ENCODE results near the gene ZIC5. TPM values are rescaled to one million over a fixed set of nuclear protein-coding genes. Genes with fewer than 3 reads are reported as not detected.

Gene ZIC5
- total and polyA plus RNA-seq, 2 of the 4 experiments (the other 2 are of a cell fraction): not detected

GRCh38 chr13:99941086-99941485 is 30.5 kb downstream of the ZIC5 start:
- DNase-seq (no peak), ATAC-seq (ENCODE audit: low read depth) (no peak)
- Histone ChIP-seq H3K27ac (ENCODE audit: insufficient read depth, low read length) (no peak overlapping the region), H3K79me1 (ENCODE audit: low read depth in 1 of 2, low read length in 2 of 2) (no peaks in the 10 kb centered on the region), H3K23ac (ENCODE audit: low read depth, low read length) (no peak overlapping the region), H3K9ac (ENCODE audit: low read depth, low read length) (no peak overlapping the region), H2AK5ac (ENCODE audit: low read depth, low read length) (no peak overlapping the region), H3K14ac (replicated peaks; ENCODE audit: low read depth, low read length) (no peak overlapping the region), H3K4ac (ENCODE audit: low read depth, low read length) (no peak overlapping the region), H4K5ac (ENCODE audit: low read depth, low read length) (no peak overlapping the region), H4K20me1 (ENCODE audit: insufficient read depth, low read length) (no peaks in the 10 kb centered on the region; the same call in 1 of the 2 replicates), H2AK9ac (replicated peaks; ENCODE audit: low read depth, low read length, poor library complexity) (no peak overlapping the region), H3K36me3 (ENCODE audit: control insufficient read depth, insufficient read depth, low read length) (no peaks in the 10 kb centered on the region), H2BK5ac (ENCODE audit: low read depth, low read length, poor library complexity, severe bottlenecking) (no peak overlapping the region), H3K56ac (ENCODE audit: extremely low read depth, insufficient read depth, low read length) (no peak overlapping the region), H3K4me2 (ENCODE audit: low read depth, low read length) (no peak overlapping the region), H3K4me1 (ENCODE audit: control insufficient read depth, insufficient read depth, low read length) (no peaks in the 10 kb centered on the region), H2BK120ac (ENCODE audit: low read depth, low read length) (no peak overlapping the region), H3K4me3 (ENCODE audit: insufficient read depth, low read depth, low read length) (no peak overlapping the region), H3K18ac (ENCODE audit: low read depth, low read length) (no peak overlapping the region), H2BK20ac (ENCODE audit: low read depth, low read length) (no peak overlapping the region), H4K91ac (ENCODE audit: insufficient read depth, low read depth, low read length) (no peak overlapping the region), H2BK15ac (ENCODE audit: low read depth, low read length) (no peak overlapping the region), H4K8ac (ENCODE audit: low read depth in 2 of 2, low read length in 2 of 2) (no peak overlapping the region), H3K9me1 (ENCODE audit: insufficient read depth, low read length) (no peaks in the 10 kb centered on the region), H3K9me3 (ENCODE audit: control insufficient read depth, insufficient read depth, low read length) (no peaks in the 10 kb centered on the region), H3K27me3 (ENCODE audit: control insufficient read depth, insufficient read depth, low read length) (peaks cover 19% of the 10 kb centered on the region), H2AFZ (replicated peaks; ENCODE audit: low read length, poor library complexity) (no peak overlapping the region)
- TF ChIP-seq CTCF (conservative IDR thresholded peaks at IDR 0.05; ENCODE audit: low read depth, low read length) (no peak), SMC3 (IDR thresholded peaks at IDR 0.05; ENCODE audit: low read depth, low read length) (no peak), CEBPB (IDR thresholded peaks at IDR 0.05; ENCODE audit: low read depth, low read length) (no peak), CHD1 (IDR thresholded peaks at IDR 0.05; ENCODE audit: low read depth, low read length) (no peak), ELK1 (IDR thresholded peaks at IDR 0.05; ENCODE audit: borderline replicate concordance, low read depth, low read length) (no peak), RAD21 (IDR thresholded peaks at IDR 0.05; ENCODE audit: low read length) (no peak), BHLHE40 (IDR thresholded peaks at IDR 0.05; ENCODE audit: low read depth, low read length) (no peak), MAZ (IDR thresholded peaks at IDR 0.05; ENCODE audit: borderline replicate concordance, low read depth, low read length) (no peak), POLR2A (IDR thresholded peaks at IDR 0.05; ENCODE audit: low read depth, low read length) (no peak), RFX5 (IDR thresholded peaks at IDR 0.05; ENCODE audit: low read depth, low read length) (no peak), USF2 (IDR thresholded peaks at IDR 0.05; ENCODE audit: low read depth, low read length) (no peak), MXI1 (IDR thresholded peaks at IDR 0.05; ENCODE audit: borderline replicate concordance, low read depth, low read length) (no peak), RCOR1 (IDR thresholded peaks at IDR 0.05; ENCODE audit: insufficient replicate concordance, low read length) (no peak), FOS (IDR thresholded peaks at IDR 0.05; ENCODE audit: low read depth, low read length) (no peak), MAFK (IDR thresholded peaks at IDR 0.05; ENCODE audit: low read depth, low read length) (no peak)
- dilution Hi-C loops (cut with HindIII; ENCODE audit: low sequenced_read_pairs, unreplicated experiment): no loop called here
- intact Hi-C loops (cut with micrococcal nuclease): no loop called here
- POLR2A ChIA-PET (ENCODE audit: unreplicated experiment): no interaction called here
- no TSS peak for BruUV-seq (replicated peaks)
- 48% methylated on average over 2 of the region's 7 CpGs; no CpG with 5 or more reads in 1 of the 2 experiments for WGBS, 2 experiments (ENCODE audit: extremely low coverage in 2 of 2, insufficient read length in 1 of 2)
- CTCF ChIA-PET: interaction anchor here (0.5 to 0.7 kb wide), 2 partner anchors 11 to 348 kb away, joined by 3 read pairs; no protein-coding TSS in a partner anchor
- in situ Hi-C loops (cut with MboI; ENCODE audit: low sequenced_read_pairs): no loop called here
